GM06990 (cell line): ENCODE measurements around the gene LRP1B.

Source experiments
- DNase-seq: peaks from one replicate; pipeline ENCODE4 v3.0.0-alpha.2; 2011; ENCODE audit not compliant: insufficient read length; ENCODE audit errors: extremely low read depth
- H3K27me3 ChIP-seq: replicated peaks from 2 replicates; pipeline ENCODE4 v1.6.0; 2011; ENCODE audit warnings: low read length; ENCODE audit not compliant: control insufficient read depth, insufficient read depth
- H3K36me3 ChIP-seq: 2 replicates; pipeline ENCODE4 v1.5.1; 2011; ENCODE audit warnings: low read length; ENCODE audit not compliant: control insufficient read depth, insufficient read depth
- H3K4me3 ChIP-seq: replicated peaks from 2 replicates; pipeline ENCODE4 v1.5.1; 2011; ENCODE audit warnings: low read depth, mild to moderate bottlenecking, control low read depth, low read length
- CTCF ChIP-seq: IDR thresholded peaks from 2 replicates; pipeline ENCODE4 v1.5.1; 2011; ENCODE audit warnings: low read length, control low read depth, mild to moderate bottlenecking, inconsistent platforms; ENCODE audit not compliant: insufficient read depth, poor library complexity, severe bottlenecking

The LRP1B gene

GRCh38 chr2:140801311-140801710 is 1329.5 kb downstream of the LRP1B start:
- Histone ChIP-seq H3K36me3 (no peaks in the 10 kb centered on the region), H3K27me3 (no peaks in the 10 kb centered on the region), H3K4me3 (no peak overlapping the region)
- DNase-seq = no peak
- no peak for TF ChIP-seq CTCF

- peak; percentile 1 for DNase-seq
- H3K36me3 ChIP-seq = no peaks in the 10 kb centered on the region
- H3K27me3 ChIP-seq = no peaks in the 10 kb centered on the region
- no peak for TF ChIP-seq CTCF
- H3K4me3 ChIP-seq = no peak overlapping the region
Observed at GRCh38 chr2:140797718-140798117, 1333.1 kb downstream of the LRP1B start.

- Histone ChIP-seq H3K36me3 (no peaks in the 10 kb centered on the region), H3K27me3 (no peaks in the 10 kb centered on the region), H3K4me3 (no peak overlapping the region)
- no peak for TF ChIP-seq CTCF
- no peak for DNase-seq
Observed at GRCh38 chr2:140791802-140792201, 1339.0 kb downstream of the LRP1B start.

GRCh38 chr2:140786585-140786984 is 1344.2 kb downstream of the LRP1B start:
- no peaks in the 10 kb centered on the region for H3K36me3 ChIP-seq
- no peak overlapping the region for H3K4me3 ChIP-seq
- no peak for TF ChIP-seq CTCF
- no peak for DNase-seq
- H3K27me3 ChIP-seq = no peaks in the 10 kb centered on the region

- Histone ChIP-seq H3K36me3 (no peaks in the 10 kb centered on the region), H3K27me3 (no peaks in the 10 kb centered on the region), H3K4me3 (no peak overlapping the region)
- DNase-seq = no peak
- TF ChIP-seq CTCF = no peak
Observed at GRCh38 chr2:140775411-140775810, 1355.4 kb downstream of the LRP1B start.

GRCh38 chr2:140770645-140771044 is 1360.2 kb downstream of the LRP1B start:
- no peaks in the 10 kb centered on the region for H3K27me3 ChIP-seq
- H3K4me3 ChIP-seq = no peak overlapping the region
- no peak for TF ChIP-seq CTCF
- no peak for DNase-seq
- no peaks in the 10 kb centered on the region for H3K36me3 ChIP-seq
